ENCODE measurements around the gene PROSER1.

DNA sequence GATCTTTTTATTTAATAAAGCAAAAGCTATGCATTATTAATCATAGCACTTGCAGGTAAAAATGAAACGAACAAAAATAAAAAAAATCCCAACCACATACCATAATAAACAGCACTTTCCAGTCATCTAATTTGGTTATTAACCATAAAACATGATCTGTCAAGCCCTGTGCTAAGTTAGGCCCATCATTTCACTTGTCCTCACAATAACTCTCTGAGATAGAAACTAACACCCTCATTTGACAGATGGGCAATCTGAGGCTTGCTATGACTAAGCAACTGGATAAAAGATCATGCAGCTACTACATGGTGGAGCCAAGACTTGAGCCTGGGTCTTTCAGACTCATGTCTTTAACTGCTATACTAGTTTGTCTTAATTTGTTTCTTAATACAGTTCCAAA lies 21.8 kb downstream of the PROSER1 start:
- no peak for TF ChIP-seq CTCF (conservative IDR thresholded peaks at IDR 0.05)
- no peak for TF ChIP-seq EZH2 (IDR thresholded peaks at IDR 0.05; ENCODE audit: low read depth)

All from PC-9 (cell line).